Activated naive CD4-positive, alpha-beta T cell (primary cell): ENCODE results near the gene CCDC69.
"Not testable (repeated sequence)": the region's sequence is repeated elsewhere in the genome, so short reads cannot be mapped to it uniquely, and the experiment has no call there.

Experiments
- DNase-seq, 4 experiments: peaks; one replicate each; lab custom pipeline; 2025; lab: John Stamatoyannopoulos, UW

The CCDC69 gene

GRCh38 chr5:151192626-151193025 is 31.3 kb downstream of the CCDC69 start:
- no peak for DNase-seq

GRCh38 chr5:151191661-151192060 is 32.2 kb downstream of the CCDC69 start:
- no peak for DNase-seq

- no peak for DNase-seq
Observed at GRCh38 chr5:151189151-151189550, 34.7 kb downstream of the CCDC69 start.

GRCh38 chr5:151186538-151186937 is 37.4 kb downstream of the CCDC69 start:
- DNase-seq = no peak

GRCh38 chr5:151186052-151186451 is 37.8 kb downstream of the CCDC69 start:
- DNase-seq = no peak

- no peak for DNase-seq
Observed at GRCh38 chr5:151184316-151185042, 39.4 kb downstream of the CCDC69 start.

- DNase-seq = no peak
Observed at GRCh38 chr5:151183456-151184245, 40.2 kb downstream of the CCDC69 start.

GRCh38 chr5:151182976-151183375 is 40.9 kb downstream of the CCDC69 start:
- no peak for DNase-seq

- DNase-seq = no peak
Observed at GRCh38 chr5:151182524-151182900, 41.4 kb downstream of the CCDC69 start.

GRCh38 chr5:151181818-151182523 is 41.9 kb downstream of the CCDC69 start:
- no peak for DNase-seq

- DNase-seq = no peak
Observed at GRCh38 chr5:151180291-151180690, 43.6 kb downstream of the CCDC69 start.

- no peak for DNase-seq
Observed at GRCh38 chr5:151179489-151179840, 44.4 kb downstream of the CCDC69 start.

- DNase-seq = no peak
Observed at GRCh38 chr5:151178777-151179488, 45.0 kb downstream of the CCDC69 start.

GRCh38 chr5:151178372-151178771 is 45.5 kb downstream of the CCDC69 start:
- DNase-seq = no peak

- not testable (repeated sequence) for DNase-seq
Observed at GRCh38 chr5:151176268-151176667, 47.6 kb downstream of the CCDC69 start.

GRCh38 chr5:151174612-151175101 is 49.2 kb downstream of the CCDC69 start:
- DNase-seq = no peak

- no peak for DNase-seq
Observed at GRCh38 chr5:151173711-151174611, 49.9 kb downstream of the CCDC69 start.

- no peak for DNase-seq
Observed at GRCh38 chr5:151171529-151171928, 52.4 kb downstream of the CCDC69 start.

GRCh38 chr5:151168602-151169344 is 55.1 kb downstream of the CCDC69 start:
- DNase-seq = no peak

GRCh38 chr5:151167022-151167421 is 56.9 kb downstream of the CCDC69 start:
- DNase-seq = no peak
